Measurements from ENCODE around the gene PTK7. TPM values are rescaled to one million over a fixed set of nuclear protein-coding genes. Genes with fewer than 3 reads are reported as not detected.

PTK7 gene
- total and polyA plus RNA-seq, 2 of the 8 experiments (the other 6 are each of a cell fraction or from before 2014, with no cell fraction given), result 110 to 138 TPM

- H3K79me1 ChIP-seq (ENCODE audit: low read depth, low read length), result peaks cover 14% of the 10 kb centered on the region
- peak overlapping the region; percentile 4 for H4K91ac ChIP-seq (replicated peaks; ENCODE audit: insufficient read length, low read length)
- H3K23ac ChIP-seq (ENCODE audit: insufficient read length), result no peak overlapping the region
- WGBS, 2 experiments (ENCODE audit: extremely low coverage in 1 of 2, insufficient coverage in 1 of 2, insufficient read length in 1 of 2, insufficient replicate concordance in 2 of 2, low coverage in 1 of 2, low lambda C conversion rate in 2 of 2, missing lambda C conversion rate in 1 of 2), result 9% methylated on average over 2 of the region's 2 CpGs; no CpG with 5 or more reads in 1 of the 2 experiments
- peak overlapping the region; percentile 21; the same call in 1 of the 2 replicates for H2BK15ac ChIP-seq (ENCODE audit: low read length)
- no peak overlapping the region for H3K14ac ChIP-seq (ENCODE audit: insufficient read length)
- peaks cover 15 to 78% of the 10 kb centered on the region in 2 experiments for H3K79me2 ChIP-seq (ENCODE audit: control insufficient read depth in 1 of 2, insufficient read depth in 2 of 2, low read length in 2 of 2)
- H2BK20ac ChIP-seq (ENCODE audit: low read length), result peak overlapping the region; percentile 43; the same call in 1 of the 2 replicates
- no peaks in the 10 kb centered on the region for H3K36me3 ChIP-seq (ENCODE audit: control insufficient read depth in 2 of 4, insufficient read depth in 4 of 4, low read length in 3 of 4)
- POLR2A ChIA-PET (ENCODE audit: partially characterized antibody), result interaction anchor here (0.7 to 2.8 kb wide), 8 partner anchors 11 to 259 kb away, joined by 3 to 28 read pairs (median 4); partner anchors contain the start of gene PTK7
- no peaks in the 10 kb centered on the region for H3K27me3 ChIP-seq (replicated peaks in 1 of 4; ENCODE audit: control insufficient read depth in 3 of 4, extremely low read depth in 1 of 4, insufficient read depth in 3 of 4, low read length in 3 of 4)
- H4K8ac ChIP-seq (ENCODE audit: extremely low read depth, insufficient read depth, low read length), result no peak overlapping the region
- peaks cover 18 to 33% (median 26%) of the 10 kb centered on the region in 4 experiments for H3K4me1 ChIP-seq (replicated peaks in 1 of 4; ENCODE audit: control insufficient read depth in 3 of 4, insufficient read depth in 4 of 4, low read length in 3 of 4)
- H3K27ac ChIP-seq (ENCODE audit: low read depth, low read length), result peak overlapping the region; percentile 81
- peak overlapping the region; percentile 97; the same call in 1 of the 2 replicates for H2BK5ac ChIP-seq (ENCODE audit: low read depth, low read length)
- peak overlapping the region in 3 of 4 experiments; percentile 36 to 53 (median 38); a peak in 4 of 7 replicates for H3K9ac ChIP-seq (replicated peaks in 1 of 4; ENCODE audit: extremely low read depth in 1 of 4, low read depth in 3 of 4, low read length in 3 of 4)
- H3K4me2 ChIP-seq (ENCODE audit: insufficient read depth in 1 of 2, low read depth in 2 of 2, low read length in 2 of 2), result peak overlapping the region; percentile 68 to 91
- H2BK120ac ChIP-seq (replicated peaks; ENCODE audit: low read depth, low read length), result peak overlapping the region; percentile 11
- peak overlapping the region; percentile 53; the same call in 1 of the 2 replicates for H2BK12ac ChIP-seq (ENCODE audit: low read depth, low read length)
- no peak for TF ChIP-seq RFX5 (IDR thresholded peaks at IDR 0.05; ENCODE audit: borderline replicate concordance, low read depth, low read length)
- no peak for TF ChIP-seq POLR2AphosphoS5 (IDR thresholded peaks at IDR 0.05; ENCODE audit: low read depth, low read length)
- TF ChIP-seq JUND (IDR thresholded peaks at IDR 0.05; ENCODE audit: low read length), result no peak
- TF ChIP-seq, protein P1, sequence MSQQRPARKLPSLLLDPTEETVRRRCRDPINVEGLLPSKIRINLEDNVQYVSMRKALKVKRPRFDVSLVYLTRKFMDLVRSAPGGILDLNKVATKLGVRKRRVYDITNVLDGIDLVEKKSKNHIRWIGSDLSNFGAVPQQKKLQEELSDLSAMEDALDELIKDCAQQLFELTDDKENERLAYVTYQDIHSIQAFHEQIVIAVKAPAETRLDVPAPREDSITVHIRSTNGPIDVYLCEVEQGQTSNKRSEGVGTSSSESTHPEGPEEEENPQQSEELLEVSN (IDR thresholded peaks at IDR 0.05), result no peak
- TF ChIP-seq ASH2L (IDR thresholded peaks at IDR 0.05; ENCODE audit: low read length), result peak; percentile 33
- 0 out of 2 replicates have a peak, but pooled peaks have one; percentile 2 for TF ChIP-seq SP1 (IDR thresholded peaks at IDR 0.05; ENCODE audit: low read depth, low read length)
- FAIRE-seq (no peak), DNase-seq (ENCODE audit: low read depth in 1 of 2, low spot score in 2 of 2) (no peak)
- H4K20me1 ChIP-seq (replicated peaks in 1 of 2; ENCODE audit: control insufficient read depth in 1 of 2, insufficient read depth in 2 of 2, low read length in 2 of 2), result peaks cover 0 to 2% of the 10 kb centered on the region in 2 experiments
- peak overlapping the region; percentile 0 for H4K5ac ChIP-seq (ENCODE audit: insufficient read length, low read depth, low read length)
- H2AFZ ChIP-seq (ENCODE audit: low read length), result no peak overlapping the region
- no peak overlapping the region for H3K4ac ChIP-seq (replicated peaks; ENCODE audit: insufficient read length, low read depth, low read length)
- peak overlapping the region; percentile 33; the same call in 1 of the 2 replicates for H2AK5ac ChIP-seq (ENCODE audit: low read depth, low read length)
- 0 out of 2 replicates have a peak, but pooled peaks cover 2% of the 10 kb centered on the region for H3K23me2 ChIP-seq (ENCODE audit: low read depth, low read length)
- CTCF ChIA-PET (ENCODE audit: partially characterized antibody), result interaction anchor here (0.8 to 4.4 kb wide), 5 partner anchors 9 to 236 kb away, joined by 3 to 19 read pairs (median 9); partner anchors contain the start of gene PTK7
- H3K9me3 ChIP-seq (ENCODE audit: insufficient read depth in 2 of 2, low read depth in 1 of 2, low read length in 1 of 2), result no peaks in the 10 kb centered on the region
- H3K4me3 ChIP-seq (ENCODE audit: extremely low read depth in 1 of 4, insufficient read depth in 2 of 4, low read depth in 3 of 4, low read length in 4 of 4), result peak overlapping the region in 2 of 4 experiments; percentile 40 to 46; a peak in 5 of 8 replicates
- no peak overlapping the region for H3K56ac ChIP-seq (replicated peaks; ENCODE audit: insufficient read length, low read depth, low read length)
- no peak overlapping the region; the same call in 1 of the 2 replicates for H3K18ac ChIP-seq (ENCODE audit: extremely low read depth, low read length)
Observed at GRCh38 chr6:43090559-43090956, 14.4 kb downstream of the PTK7 start.
